ENCODE measurements around the gene TFCP2.

Gene TFCP2

DNA sequence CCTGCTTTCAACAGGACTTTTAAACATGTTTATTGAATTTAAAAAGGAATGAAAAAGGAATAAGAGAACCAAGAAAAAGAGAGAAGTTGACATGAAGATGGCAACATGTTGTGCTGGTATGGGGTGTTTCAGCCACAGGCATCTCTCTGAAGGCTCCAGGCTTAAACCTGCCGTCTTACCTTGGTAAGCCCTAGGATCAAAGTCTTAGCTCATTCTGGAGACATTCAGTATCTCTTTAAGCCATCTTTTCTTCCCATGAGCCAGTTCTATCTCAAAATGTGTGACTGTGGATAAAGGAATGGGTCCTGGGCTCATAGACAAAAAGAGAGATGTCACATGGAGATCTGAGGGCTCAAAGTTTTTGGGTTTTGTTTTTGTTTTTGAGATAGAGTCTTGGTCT is 1.6 kb upstream of the TFCP2 start:
- TF ChIP-seq EZH2 (IDR thresholded peaks at IDR 0.05; ENCODE audit: borderline replicate concordance, low read length) = no peak
- TF ChIP-seq, protein P1, sequence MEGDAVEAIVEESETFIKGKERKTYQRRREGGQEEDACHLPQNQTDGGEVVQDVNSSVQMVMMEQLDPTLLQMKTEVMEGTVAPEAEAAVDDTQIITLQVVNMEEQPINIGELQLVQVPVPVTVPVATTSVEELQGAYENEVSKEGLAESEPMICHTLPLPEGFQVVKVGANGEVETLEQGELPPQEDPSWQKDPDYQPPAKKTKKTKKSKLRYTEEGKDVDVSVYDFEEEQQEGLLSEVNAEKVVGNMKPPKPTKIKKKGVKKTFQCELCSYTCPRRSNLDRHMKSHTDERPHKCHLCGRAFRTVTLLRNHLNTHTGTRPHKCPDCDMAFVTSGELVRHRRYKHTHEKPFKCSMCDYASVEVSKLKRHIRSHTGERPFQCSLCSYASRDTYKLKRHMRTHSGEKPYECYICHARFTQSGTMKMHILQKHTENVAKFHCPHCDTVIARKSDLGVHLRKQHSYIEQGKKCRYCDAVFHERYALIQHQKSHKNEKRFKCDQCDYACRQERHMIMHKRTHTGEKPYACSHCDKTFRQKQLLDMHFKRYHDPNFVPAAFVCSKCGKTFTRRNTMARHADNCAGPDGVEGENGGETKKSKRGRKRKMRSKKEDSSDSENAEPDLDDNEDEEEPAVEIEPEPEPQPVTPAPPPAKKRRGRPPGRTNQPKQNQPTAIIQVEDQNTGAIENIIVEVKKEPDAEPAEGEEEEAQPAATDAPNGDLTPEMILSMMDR (IDR thresholded peaks at IDR 0.05; ENCODE audit: low read length) = no peak
- Histone ChIP-seq H2AFZ (ENCODE audit: low read length) (no peak overlapping the region), H3K79me2 (ENCODE audit: insufficient read depth, low read length) (no peaks in the 10 kb centered on the region), H3K4me3 (ENCODE audit: low read depth, low read length, poor library complexity, severe bottlenecking) (no peak overlapping the region), H3K4me2 (ENCODE audit: low read length) (no peak overlapping the region), H3K4me1 (ENCODE audit: insufficient read depth, low read length, severe bottlenecking) (peaks cover 11% of the 10 kb centered on the region), H4K20me1 (ENCODE audit: insufficient read depth, low read length) (no peaks in the 10 kb centered on the region), H3F3A (ENCODE audit: insufficient read depth, low read length) (no peaks in the 10 kb centered on the region), H3K9ac (ENCODE audit: low read length) (no peak overlapping the region), H3K27me3 (ENCODE audit: insufficient read depth, low read length) (no peaks in the 10 kb centered on the region), H3K9me3 (ENCODE audit: low read length) (no peaks in the 10 kb centered on the region), H3K9me2 (ENCODE audit: low read depth, low read length) (no peaks in the 10 kb centered on the region), H3K36me3 (ENCODE audit: insufficient read depth, low read length) (no peaks in the 10 kb centered on the region; the same call in 1 of the 2 replicates), H3K27ac (ENCODE audit: low read depth, low read length, poor library complexity, severe bottlenecking) (no peak overlapping the region)

DNA sequence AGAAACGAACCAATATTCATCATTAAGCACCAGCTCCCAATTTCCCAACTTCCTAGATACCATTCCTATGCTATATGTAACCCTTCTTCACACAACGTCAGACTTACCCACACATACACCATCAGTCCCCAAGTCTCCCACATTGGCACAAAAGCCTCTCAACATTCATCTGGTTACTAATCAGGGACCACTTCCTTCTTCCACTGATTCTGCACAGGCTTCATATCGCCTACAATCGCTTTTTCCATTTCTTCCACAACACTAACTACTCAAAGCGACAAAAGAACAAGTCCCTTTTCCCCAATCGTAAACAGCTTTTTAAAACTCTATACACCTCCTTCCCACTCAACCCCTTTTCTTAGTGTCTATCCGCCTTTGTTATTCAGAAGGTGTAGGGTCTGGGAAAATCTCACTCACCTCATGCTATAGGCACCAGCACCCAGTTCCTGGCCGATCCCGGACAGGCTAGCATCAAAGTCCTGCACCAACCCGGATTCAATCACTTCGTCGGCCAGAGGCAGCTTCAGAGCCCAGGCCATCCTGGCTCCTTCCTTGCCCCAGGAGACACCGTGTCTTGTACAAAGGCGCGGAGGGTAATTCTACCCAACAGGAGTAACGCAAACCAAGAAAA is 936 bp downstream of the TFCP2 start:
- no peaks in the 10 kb centered on the region for H3K79me2 ChIP-seq (ENCODE audit: insufficient read depth, low read length)
- H3K27me3 ChIP-seq (ENCODE audit: insufficient read depth, low read length) = no peaks in the 10 kb centered on the region
- no peaks in the 10 kb centered on the region for H3F3A ChIP-seq (ENCODE audit: insufficient read depth, low read length)
- no peaks in the 10 kb centered on the region for H3K9me3 ChIP-seq (ENCODE audit: low read length)
- H3K9ac ChIP-seq (ENCODE audit: low read length) = no peak overlapping the region; the same call in 1 of the 2 replicates
- no peaks in the 10 kb centered on the region for H3K9me2 ChIP-seq (ENCODE audit: low read depth, low read length)
- no peak overlapping the region for H3K27ac ChIP-seq (ENCODE audit: low read depth, low read length, poor library complexity, severe bottlenecking)
- no peak for TF ChIP-seq EZH2 (IDR thresholded peaks at IDR 0.05; ENCODE audit: borderline replicate concordance, low read length)
- TF ChIP-seq, protein P1 (IDR thresholded peaks at IDR 0.05; ENCODE audit: low read length) = no peak
- peaks cover 11% of the 10 kb centered on the region for H3K4me1 ChIP-seq (ENCODE audit: insufficient read depth, low read length, severe bottlenecking)
- peak overlapping the region; percentile 60; the same call in 1 of the 2 replicates for H2AFZ ChIP-seq (ENCODE audit: low read length)
- peak overlapping the region; percentile 54 for H3K4me3 ChIP-seq (ENCODE audit: low read depth, low read length, poor library complexity, severe bottlenecking)
- peak overlapping the region; percentile 59 for H3K4me2 ChIP-seq (ENCODE audit: low read length)
- no peaks in the 10 kb centered on the region; the same call in 1 of the 2 replicates for H3K36me3 ChIP-seq (ENCODE audit: insufficient read depth, low read length)
- no peaks in the 10 kb centered on the region for H4K20me1 ChIP-seq (ENCODE audit: insufficient read depth, low read length)

DNA sequence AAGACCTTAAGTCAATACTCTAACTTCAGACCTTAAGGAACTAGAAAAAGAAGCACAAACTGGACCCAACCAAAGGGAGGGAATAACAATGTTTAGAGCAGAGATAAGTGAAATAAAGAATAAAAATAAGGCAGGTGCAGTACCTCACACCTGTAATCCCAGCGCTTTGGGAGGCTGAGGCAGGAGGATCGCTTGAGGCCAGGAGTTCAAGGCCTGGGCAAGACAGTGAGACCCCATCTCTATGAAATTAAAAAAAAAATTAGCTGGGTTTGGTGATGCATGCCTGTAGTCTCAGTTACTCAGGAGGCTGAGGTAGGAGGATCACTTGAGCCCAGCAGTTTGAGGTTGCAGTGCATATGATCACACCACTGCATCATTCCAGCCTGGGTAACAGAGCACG is 9.1 kb downstream of the TFCP2 start:
- Histone ChIP-seq H3K79me2 (ENCODE audit: insufficient read depth, low read length) (no peaks in the 10 kb centered on the region), H3K9ac (ENCODE audit: low read length) (no peak overlapping the region), H3F3A (ENCODE audit: insufficient read depth, low read length) (no peaks in the 10 kb centered on the region), H3K36me3 (ENCODE audit: insufficient read depth, low read length) (no peaks in the 10 kb centered on the region), H3K4me3 (ENCODE audit: low read depth, low read length, poor library complexity, severe bottlenecking) (no peak overlapping the region), H3K27ac (ENCODE audit: low read depth, low read length, poor library complexity, severe bottlenecking) (no peak overlapping the region), H3K9me2 (ENCODE audit: low read depth, low read length) (no peaks in the 10 kb centered on the region), H2AFZ (ENCODE audit: low read length) (no peak overlapping the region), H3K9me3 (ENCODE audit: low read length) (no peaks in the 10 kb centered on the region), H4K20me1 (ENCODE audit: insufficient read depth, low read length) (no peaks in the 10 kb centered on the region), H3K27me3 (ENCODE audit: insufficient read depth, low read length) (no peaks in the 10 kb centered on the region), H3K4me1 (ENCODE audit: insufficient read depth, low read length, severe bottlenecking) (no peaks in the 10 kb centered on the region), H3K4me2 (ENCODE audit: low read length) (no peak overlapping the region)
- TF ChIP-seq, protein P1 (IDR thresholded peaks at IDR 0.05; ENCODE audit: low read length) = no peak
- TF ChIP-seq EZH2 (IDR thresholded peaks at IDR 0.05; ENCODE audit: borderline replicate concordance, low read length) = no peak

Measured in OCI-LY1 (cell line).